DND-41 (cell line): ENCODE results near the gene TMIGD2.

ENCODE experiments used
- ATAC-seq: fragments of 200-7000 bp; cut with Tn5 transposase; 3 replicates; pipeline ENCODE4 v1.9.1; 2021; ENCODE audit warnings: low read depth; ENCODE audit not compliant: insufficient read depth
- DNase-seq: peaks from one replicate; pipeline ENCODE4 v3.0.0-alpha.2; 2020
- H2AFZ ChIP-seq: 2 replicates; pipeline ENCODE4 v1.6.0; 2012; ENCODE audit warnings: low read depth, low read length
- H3K27ac ChIP-seq: 2 replicates; pipeline ENCODE4 v1.5.1; 2012; ENCODE audit warnings: low read length, inconsistent platforms
- H3K27me3 ChIP-seq: fragments of 200-600 bp; sonication (generic); 2 replicates; pipeline ENCODE4 v1.6.0; 2012; ENCODE audit warnings: low read length, mild to moderate bottlenecking, inconsistent platforms; ENCODE audit not compliant: insufficient read depth, poor library complexity
- H3K36me3 ChIP-seq: 2 replicates; pipeline ENCODE4 v1.5.1; 2012; ENCODE audit warnings: low read length, inconsistent platforms; ENCODE audit not compliant: insufficient read depth
- H3K4me1 ChIP-seq: 2 replicates; pipeline ENCODE4 v1.5.1; 2012; ENCODE audit warnings: mild to moderate bottlenecking, low read length; ENCODE audit not compliant: insufficient read depth
- H3K4me2 ChIP-seq: 2 replicates; pipeline ENCODE4 v1.6.0; 2012; ENCODE audit warnings: mild to moderate bottlenecking, moderate library complexity, low read length, inconsistent platforms; ENCODE audit not compliant: insufficient read depth
- H3K4me3 ChIP-seq, 2 experiments: fragments of 200-600 bp in 1 of 2; shearing (Covaris generic) in 1 of 2; 2 replicates each; pipeline ENCODE4 v1.5.1; 2012 to 2016; ENCODE audit warnings: inconsistent platforms in 2 of 2, low read length in 2 of 2, mild to moderate bottlenecking in 2 of 2, low read depth in 1 of 2, moderate library complexity in 1 of 2
- H3K79me2 ChIP-seq: 2 replicates; pipeline ENCODE4 v1.6.0; 2012; ENCODE audit warnings: low read length, inconsistent platforms; ENCODE audit not compliant: insufficient read depth
- H3K9ac ChIP-seq: 2 replicates; pipeline ENCODE4 v1.6.0; 2012; ENCODE audit warnings: low read depth, mild to moderate bottlenecking, inconsistent platforms, low read length, moderate library complexity
- H3K9me3 ChIP-seq: 2 replicates; pipeline ENCODE4 v1.5.1; 2012; ENCODE audit warnings: low read length, moderate library complexity, mild to moderate bottlenecking, inconsistent platforms; ENCODE audit not compliant: insufficient read depth, severe bottlenecking
- H4K20me1 ChIP-seq: 2 replicates; pipeline ENCODE4 v1.6.0; 2012; ENCODE audit warnings: low read length; ENCODE audit not compliant: insufficient read depth
- CTCF ChIP-seq: IDR thresholded peaks from 2 replicates; pipeline ENCODE4 v1.5.1; 2012; ENCODE audit warnings: borderline replicate concordance, low read length, moderate library complexity, mild to moderate bottlenecking; ENCODE audit not compliant: poor library complexity, severe bottlenecking; ENCODE audit errors: extremely low read depth
- EZH2 ChIP-seq: IDR thresholded peaks from 3 replicates; pipeline ENCODE4 v1.6.1; 2012; ENCODE audit warnings: borderline replicate concordance, low read depth, mild to moderate bottlenecking, moderate library complexity, low read length, inconsistent platforms; ENCODE audit not compliant: severe bottlenecking

TMIGD2 gene

GRCh38 chr19:4347521-4347920 lies 45.3 kb upstream of the TMIGD2 start:
- Histone ChIP-seq H2AFZ (no peak overlapping the region), H3K9ac (no peak overlapping the region), H4K20me1 (peaks cover 15% of the 10 kb centered on the region), H3K4me2 (no peak overlapping the region), H3K79me2 (peaks cover 13% of the 10 kb centered on the region), H3K4me3 (no peak overlapping the region), H3K27me3 (no peaks in the 10 kb centered on the region), H3K4me1 (peaks cover 22% of the 10 kb centered on the region), H3K36me3 (peaks cover 39% of the 10 kb centered on the region), H3K27ac (no peak overlapping the region), H3K9me3 (no peaks in the 10 kb centered on the region)
- no peak for ATAC-seq
- TF ChIP-seq EZH2: no peak
- no peak for TF ChIP-seq CTCF
- no peak for DNase-seq

- no peak for DNase-seq
- Histone ChIP-seq H2AFZ (no peak overlapping the region), H3K79me2 (peaks cover 13% of the 10 kb centered on the region), H3K4me1 (peaks cover 29% of the 10 kb centered on the region), H3K27me3 (no peaks in the 10 kb centered on the region), H3K9me3 (no peaks in the 10 kb centered on the region), H3K4me2 (peak overlapping the region; percentile 12; the same call in 1 of the 2 replicates), H3K4me3 (no peak overlapping the region), H3K9ac (no peak overlapping the region), H3K36me3 (peaks cover 39% of the 10 kb centered on the region), H4K20me1 (peaks cover 15% of the 10 kb centered on the region), H3K27ac (no peak overlapping the region)
- ATAC-seq: no peak
- no peak for TF ChIP-seq EZH2
- TF ChIP-seq CTCF: no peak
These were observed 43.8 kb upstream of the TMIGD2 start for GRCh38 chr19:4346020-4346383.

- peaks cover 36% of the 10 kb centered on the region for H3K36me3 ChIP-seq
- H3K27me3 ChIP-seq: no peaks in the 10 kb centered on the region
- no peak for DNase-seq
- no peak overlapping the region for H3K4me3 ChIP-seq
- H3K4me2 ChIP-seq: peak overlapping the region; percentile 12; the same call in 1 of the 2 replicates
- H3K9ac ChIP-seq: no peak overlapping the region
- H3K27ac ChIP-seq: no peak overlapping the region
- H3K4me1 ChIP-seq: peaks cover 29% of the 10 kb centered on the region
- H2AFZ ChIP-seq: no peak overlapping the region
- no peak for TF ChIP-seq CTCF
- TF ChIP-seq EZH2: no peak
- no peaks in the 10 kb centered on the region for H3K9me3 ChIP-seq
- no peak for ATAC-seq
- H3K79me2 ChIP-seq: peaks cover 13% of the 10 kb centered on the region
- peaks cover 14% of the 10 kb centered on the region for H4K20me1 ChIP-seq
These were observed 43.3 kb upstream of the TMIGD2 start for GRCh38 chr19:4345342-4346019.
